ENCODE data around the gene FAM9A.

Gene FAM9A

GRCh38 chrX:8801041-8801599 is at the start of gene FAM9A:
Gene FAM9A (minus strand): TSS chrX:8801383. CDS start chrX:8800171, 1,212 bp downstream.
- TF ChIP-seq, protein P1, sequence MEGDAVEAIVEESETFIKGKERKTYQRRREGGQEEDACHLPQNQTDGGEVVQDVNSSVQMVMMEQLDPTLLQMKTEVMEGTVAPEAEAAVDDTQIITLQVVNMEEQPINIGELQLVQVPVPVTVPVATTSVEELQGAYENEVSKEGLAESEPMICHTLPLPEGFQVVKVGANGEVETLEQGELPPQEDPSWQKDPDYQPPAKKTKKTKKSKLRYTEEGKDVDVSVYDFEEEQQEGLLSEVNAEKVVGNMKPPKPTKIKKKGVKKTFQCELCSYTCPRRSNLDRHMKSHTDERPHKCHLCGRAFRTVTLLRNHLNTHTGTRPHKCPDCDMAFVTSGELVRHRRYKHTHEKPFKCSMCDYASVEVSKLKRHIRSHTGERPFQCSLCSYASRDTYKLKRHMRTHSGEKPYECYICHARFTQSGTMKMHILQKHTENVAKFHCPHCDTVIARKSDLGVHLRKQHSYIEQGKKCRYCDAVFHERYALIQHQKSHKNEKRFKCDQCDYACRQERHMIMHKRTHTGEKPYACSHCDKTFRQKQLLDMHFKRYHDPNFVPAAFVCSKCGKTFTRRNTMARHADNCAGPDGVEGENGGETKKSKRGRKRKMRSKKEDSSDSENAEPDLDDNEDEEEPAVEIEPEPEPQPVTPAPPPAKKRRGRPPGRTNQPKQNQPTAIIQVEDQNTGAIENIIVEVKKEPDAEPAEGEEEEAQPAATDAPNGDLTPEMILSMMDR (IDR thresholded peaks at IDR 0.05; ENCODE audit: borderline replicate concordance, insufficient read depth, low read depth, low read length) = no peak
- no peak within 1 kb of the TSS for H3K4me3 ChIP-seq (ENCODE audit: low read depth, low read length)

DNA sequence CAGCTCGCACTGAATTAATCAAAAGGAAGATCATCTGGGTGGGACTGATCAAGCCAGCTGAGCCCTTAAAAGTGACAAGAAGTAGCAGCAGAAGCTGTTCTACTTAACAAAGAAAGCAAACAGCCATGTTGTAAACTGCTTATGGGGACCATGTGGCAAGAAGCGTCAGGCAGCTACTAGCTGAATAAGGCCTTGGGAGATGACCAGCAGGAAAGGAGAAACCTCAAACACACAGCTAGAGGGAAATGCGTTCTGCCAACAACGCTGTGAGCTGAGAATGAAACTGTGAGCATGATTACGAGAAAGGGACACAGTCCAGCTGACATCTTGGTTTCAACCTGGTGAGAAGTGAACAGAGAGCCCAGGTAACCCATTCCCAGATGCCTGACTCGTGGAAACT is 49.3 kb upstream of the FAM9A start:
- TF ChIP-seq, protein P1 (IDR thresholded peaks at IDR 0.05; ENCODE audit: borderline replicate concordance, insufficient read depth, low read depth, low read length) = no peak
- no peak overlapping the region for H3K4me3 ChIP-seq (ENCODE audit: low read depth, low read length)

- TF ChIP-seq, protein P1 (IDR thresholded peaks at IDR 0.05; ENCODE audit: borderline replicate concordance, insufficient read depth, low read depth, low read length) = peak; percentile 32; the same call in 1 of the 2 replicates
- no peak overlapping the region for H3K4me3 ChIP-seq (ENCODE audit: low read depth, low read length)
Measured at GRCh38 chrX:8849945-8850344, 48.8 kb upstream of the FAM9A start.

DNA sequence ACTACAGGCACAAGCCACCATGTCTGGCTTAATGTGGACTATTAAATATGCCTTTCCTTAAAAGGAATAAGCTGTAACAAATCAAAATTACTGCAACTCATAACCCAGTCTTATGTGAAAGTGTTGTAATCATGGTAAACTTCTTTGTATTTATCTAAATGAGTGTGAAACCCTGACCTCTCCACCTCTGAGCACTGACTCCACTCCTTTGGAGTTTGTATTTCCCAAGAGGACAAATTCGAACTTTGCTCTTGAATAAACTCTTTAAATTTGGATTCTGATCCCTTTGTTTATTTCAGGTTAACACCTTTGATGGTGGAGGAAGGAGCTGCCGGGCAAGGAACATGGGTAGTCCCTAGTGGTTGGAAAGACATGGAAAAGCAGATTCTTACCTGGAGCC is 48.3 kb upstream of the FAM9A start:
- no peak overlapping the region for H3K4me3 ChIP-seq (ENCODE audit: low read depth, low read length)

GRCh38 chrX:8848911-8849310 is 47.7 kb upstream of the FAM9A start:
- TF ChIP-seq, protein P1 (IDR thresholded peaks at IDR 0.05; ENCODE audit: borderline replicate concordance, insufficient read depth, low read depth, low read length) = no peak
- no peak overlapping the region for H3K4me3 ChIP-seq (ENCODE audit: low read depth, low read length)

More for the DNA sequence above, 48.3 kb upstream of the FAM9A start:
- TF ChIP-seq, protein P1 (IDR thresholded peaks at IDR 0.05; ENCODE audit: borderline replicate concordance, insufficient read depth, low read depth, low read length) = no peak

DNA sequence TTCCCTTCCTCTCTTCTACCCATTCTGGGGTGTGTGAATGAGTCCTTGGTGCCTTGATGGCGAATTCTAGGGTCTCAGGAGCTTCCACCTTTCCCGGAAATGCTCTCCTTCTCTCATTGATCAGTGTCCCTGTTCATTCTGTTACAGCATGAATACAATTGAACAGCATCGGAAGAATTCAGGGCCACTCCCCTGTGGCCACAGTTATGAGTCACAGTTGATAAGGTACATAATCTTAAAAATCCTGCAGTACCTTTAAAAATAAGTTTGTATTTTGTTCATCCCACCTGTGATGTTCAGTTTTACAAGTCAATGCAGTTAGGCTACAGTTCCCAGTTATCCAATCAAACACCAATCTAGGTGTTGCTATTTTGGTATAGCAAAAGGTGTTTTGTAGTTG is 47.3 kb upstream of the FAM9A start:
- H3K4me3 ChIP-seq (ENCODE audit: low read depth, low read length) = no peak overlapping the region

GRCh38 chrX:8847360-8847759 is 46.2 kb upstream of the FAM9A start:
- TF ChIP-seq, protein P1 (IDR thresholded peaks at IDR 0.05; ENCODE audit: borderline replicate concordance, insufficient read depth, low read depth, low read length) = no peak
- no peak overlapping the region for H3K4me3 ChIP-seq (ENCODE audit: low read depth, low read length)

More for the DNA sequence above, 47.3 kb upstream of the FAM9A start:
- TF ChIP-seq, protein P1 (IDR thresholded peaks at IDR 0.05; ENCODE audit: borderline replicate concordance, insufficient read depth, low read depth, low read length) = no peak

All from GM12875 (cell line).